Measurements from ENCODE around the gene FUT8. TPM values are rescaled to one million over a fixed set of nuclear protein-coding genes. Genes with fewer than 3 reads are reported as not detected.

The FUT8 gene
- total and polyA plus RNA-seq, 2 of the 8 experiments (the other 6 are each of a cell fraction or from before 2014, with no cell fraction given): 10.5 to 25.1 TPM

GRCh38 chr14:65422088-65422834 lies 9.7 kb downstream of the FUT8 start (continued):
- TF ChIP-seq MAFK (IDR thresholded peaks at IDR 0.05; ENCODE audit: low read depth, low read length) (no peak), CHD1 (IDR thresholded peaks at IDR 0.05; ENCODE audit: low read depth, low read length) (no peak), SIN3A (conservative IDR thresholded peaks at IDR 0.05 in 1 of 2, IDR thresholded peaks at IDR 0.05 in 1 of 2; ENCODE audit: low read depth in 1 of 2, low read length in 2 of 2) (no peak), BRCA1 (IDR thresholded peaks at IDR 0.05; ENCODE audit: low read depth, low read length) (no peak)

All from H1 (cell line).